GM19328 (cell line): ENCODE measurements around the gene HNRNPF.

Experiments
- ATAC-seq: cut with Tn5 transposase; IDR thresholded peaks from one replicate; pipeline ENCODE4 v1.9.1; 2021; ENCODE audit warnings: mild to moderate bottlenecking, moderate library complexity; ENCODE audit not compliant: unreplicated experiment

The HNRNPF gene

DNA sequence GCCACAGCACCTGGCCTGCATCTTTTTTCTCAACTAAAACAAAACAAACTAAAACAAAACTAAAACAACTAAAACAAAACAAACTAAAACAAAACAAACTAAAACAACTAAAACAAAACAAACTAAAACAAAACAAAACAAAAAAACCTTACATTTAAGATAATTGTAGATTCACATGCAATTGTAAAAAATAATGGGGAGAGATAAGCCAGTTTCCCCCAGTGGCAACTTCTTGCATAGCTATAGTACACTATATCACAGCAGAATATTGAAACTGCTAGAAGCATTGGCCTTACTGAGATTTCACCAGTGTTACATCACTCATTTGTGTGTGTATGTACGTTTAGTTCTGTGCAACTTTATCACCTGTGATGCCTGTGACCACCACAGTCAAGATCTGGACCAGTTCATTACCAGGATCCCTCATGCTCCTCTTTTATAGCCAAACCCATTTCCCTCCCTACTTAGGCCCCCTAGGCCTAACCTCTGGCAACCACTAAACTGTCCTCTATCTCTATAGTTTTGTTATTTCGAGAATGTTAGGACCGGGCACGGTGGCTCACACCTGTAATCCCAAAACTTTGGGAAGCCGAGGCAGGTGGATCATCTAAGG, 28.3 kb downstream of the HNRNPF start:
- no peak for ATAC-seq

DNA sequence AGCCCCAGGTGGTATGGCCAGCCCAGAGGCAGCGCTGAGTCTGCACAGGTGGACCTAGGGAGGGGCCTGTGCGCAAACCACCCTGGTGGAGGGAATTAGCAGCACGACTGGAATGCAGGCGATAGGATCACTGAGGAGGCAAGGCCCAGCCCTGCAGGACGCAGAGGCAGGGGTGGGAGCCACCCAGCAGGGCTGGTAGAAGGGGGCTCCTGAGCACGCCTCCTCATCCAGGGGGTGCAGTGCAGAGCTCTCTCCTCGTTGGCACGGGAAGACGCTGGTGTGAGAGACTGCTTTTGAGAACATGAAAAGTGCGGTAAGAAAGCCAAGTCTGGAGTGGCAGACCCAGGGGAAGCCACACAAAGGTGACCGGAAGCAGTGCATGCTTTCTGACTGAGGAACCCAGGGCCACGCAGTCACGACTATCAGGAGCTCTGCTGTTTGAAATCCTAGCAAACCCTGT, 31.5 kb downstream of the HNRNPF start:
- ATAC-seq, result no peak

GRCh38 chr10:43376828-43377423, 32.1 kb downstream of the HNRNPF start:
- no peak for ATAC-seq

DNA sequence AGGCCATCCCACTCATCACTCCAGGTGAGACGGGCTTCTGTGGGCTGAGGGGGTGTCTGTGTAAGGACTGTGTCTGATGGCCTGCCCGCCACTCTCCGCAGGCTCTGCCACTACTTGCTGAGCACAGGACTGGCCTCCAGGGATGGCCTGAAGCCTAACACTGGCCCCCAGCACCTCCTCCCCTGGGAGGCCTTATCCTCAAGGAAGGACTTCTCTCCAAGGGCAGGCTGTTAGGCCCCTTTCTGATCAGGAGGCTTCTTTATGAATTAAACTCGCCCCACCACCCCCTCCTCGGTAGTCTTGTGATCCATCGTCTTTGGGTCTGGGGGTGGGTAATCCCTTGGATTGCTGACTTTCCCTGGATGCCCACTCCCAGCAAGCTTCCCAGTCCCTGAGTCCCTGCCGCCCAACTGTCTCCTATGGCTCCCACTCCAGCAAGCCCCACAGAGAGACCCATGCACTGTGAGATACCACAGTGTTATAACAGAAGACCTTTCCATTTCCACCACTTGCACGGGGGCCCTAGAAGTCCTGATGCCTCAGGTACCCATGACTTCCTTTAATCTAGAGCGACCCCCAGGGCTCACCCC, 32.8 kb downstream of the HNRNPF start:
- ATAC-seq, result no peak

DNA sequence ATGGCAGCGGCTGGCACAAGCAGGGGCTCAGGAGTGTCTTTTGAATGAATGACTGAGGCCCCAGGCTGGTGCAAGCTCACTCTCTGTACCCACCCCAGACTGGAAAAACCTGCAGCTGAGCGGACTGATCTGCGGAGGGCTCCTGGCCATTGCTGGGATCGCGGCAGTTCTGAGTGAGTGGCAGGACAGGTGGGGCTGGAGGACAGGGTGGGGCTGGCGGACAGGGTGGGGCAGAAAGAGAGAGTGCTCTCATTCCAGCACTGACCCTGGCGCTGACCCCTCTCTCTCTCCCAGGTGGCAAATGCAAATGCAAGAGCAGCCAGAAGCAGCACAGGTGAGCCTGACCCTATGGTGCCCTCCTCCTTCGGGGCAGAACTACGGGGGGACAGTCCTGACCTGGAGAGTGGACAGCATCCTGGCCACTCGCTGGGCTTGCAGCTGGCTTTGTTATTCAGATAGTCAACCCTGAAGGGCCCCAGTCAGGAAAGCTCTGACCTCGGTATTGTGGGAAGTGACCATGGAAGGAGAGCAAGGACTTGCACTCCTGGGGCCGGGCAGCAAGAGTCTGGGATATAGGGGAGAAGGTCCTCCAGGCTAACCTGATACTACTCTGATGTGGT, 33.5 kb downstream of the HNRNPF start:
- no peak for ATAC-seq

DNA sequence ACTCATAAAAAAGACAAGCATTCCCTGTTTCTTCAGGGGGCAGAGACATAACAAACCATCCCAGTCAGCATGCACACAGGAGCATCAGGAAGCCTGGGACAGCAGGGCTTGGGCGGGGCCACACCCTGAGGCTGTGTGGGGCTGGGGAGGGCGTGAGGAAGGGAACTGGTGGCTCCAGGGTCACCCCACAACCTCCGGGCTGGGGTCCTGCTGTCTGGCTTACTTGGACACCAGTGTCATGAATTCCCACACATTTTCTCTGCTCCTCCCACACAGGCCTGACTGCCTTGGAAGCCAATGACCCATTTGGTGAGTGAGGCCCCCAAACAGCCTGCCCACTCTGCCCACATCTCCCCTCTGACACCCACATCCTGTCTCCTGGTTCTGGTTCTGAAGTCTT, 34.8 kb downstream of the HNRNPF start:
- ATAC-seq, result no peak

DNA sequence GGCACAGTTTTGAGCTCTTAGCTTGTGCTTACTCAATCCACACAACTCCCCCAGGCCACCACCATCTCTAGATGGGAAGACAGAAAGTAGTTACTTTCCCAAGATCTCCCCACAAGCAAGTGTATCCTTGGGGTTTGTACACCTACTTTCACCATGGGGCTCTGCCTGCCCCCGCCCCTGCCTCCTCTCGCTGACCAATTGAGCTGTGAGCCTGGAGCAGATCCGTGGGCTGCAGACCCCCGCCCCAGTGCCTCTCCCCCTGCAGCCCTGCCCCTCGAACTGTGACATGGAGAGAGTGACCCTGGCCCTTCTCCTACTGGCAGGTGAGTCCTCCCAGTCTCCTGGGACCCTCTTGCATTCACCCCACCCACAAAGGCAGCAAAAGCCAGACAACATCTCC, 35.5 kb downstream of the HNRNPF start:
- ATAC-seq, result no peak

- ATAC-seq, result no peak
These were observed 36.1 kb downstream of the HNRNPF start for GRCh38 chr10:43372765-43373361.

DNA sequence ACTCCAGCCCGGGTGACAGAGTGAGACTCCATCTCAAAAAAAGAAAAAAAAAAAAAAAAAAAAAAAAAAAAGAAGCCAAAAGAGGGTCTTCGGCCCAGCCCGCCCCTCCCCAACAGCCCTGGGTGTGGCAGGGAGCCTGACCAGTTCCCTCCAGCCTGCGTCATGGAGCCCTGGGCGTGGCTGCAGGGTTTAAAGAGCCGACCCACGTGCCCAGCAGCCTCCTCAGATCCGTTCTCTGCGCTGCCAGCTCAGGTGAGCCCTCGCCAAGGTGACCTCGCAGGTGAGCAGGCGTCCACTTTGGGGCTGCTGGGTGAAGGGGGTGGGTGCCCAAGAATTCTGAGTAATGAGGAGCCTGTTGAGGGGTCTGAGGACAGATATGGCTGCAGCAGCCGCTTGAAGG, 37.6 kb downstream of the HNRNPF start, which contains the start of gene FXYD4:
Gene FXYD4 (plus strand): TSS at position 219 of the 400 bp plus-strand sequence. CDS start 2,111 bp downstream, outside the sequence.
- ATAC-seq, result no peak

- no peak for ATAC-seq
These were observed 38.2 kb downstream of the HNRNPF start for GRCh38 chr10:43370671-43371215.

DNA sequence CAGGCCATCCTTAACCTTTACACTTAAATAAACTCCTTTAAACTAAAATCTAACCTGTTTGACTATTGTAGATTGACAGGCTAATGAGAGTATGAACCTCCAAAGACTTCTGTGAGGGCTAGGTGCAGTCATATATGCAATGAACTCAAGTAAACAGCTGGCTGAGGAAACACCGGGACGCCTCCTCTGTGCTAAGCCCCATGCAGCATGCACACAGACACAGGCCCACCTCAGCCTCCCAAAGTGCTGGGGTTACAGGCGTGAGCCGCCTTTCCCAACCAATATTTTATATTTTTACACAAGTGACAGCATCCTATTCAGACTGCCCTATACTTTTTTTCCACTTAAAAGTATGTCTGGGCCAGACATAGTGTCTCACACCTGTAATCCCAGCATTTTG, 39.1 kb downstream of the HNRNPF start:
- no peak for ATAC-seq

- no peak for ATAC-seq
These were observed 44.0 kb downstream of the HNRNPF start for GRCh38 chr10:43365001-43365400.

DNA sequence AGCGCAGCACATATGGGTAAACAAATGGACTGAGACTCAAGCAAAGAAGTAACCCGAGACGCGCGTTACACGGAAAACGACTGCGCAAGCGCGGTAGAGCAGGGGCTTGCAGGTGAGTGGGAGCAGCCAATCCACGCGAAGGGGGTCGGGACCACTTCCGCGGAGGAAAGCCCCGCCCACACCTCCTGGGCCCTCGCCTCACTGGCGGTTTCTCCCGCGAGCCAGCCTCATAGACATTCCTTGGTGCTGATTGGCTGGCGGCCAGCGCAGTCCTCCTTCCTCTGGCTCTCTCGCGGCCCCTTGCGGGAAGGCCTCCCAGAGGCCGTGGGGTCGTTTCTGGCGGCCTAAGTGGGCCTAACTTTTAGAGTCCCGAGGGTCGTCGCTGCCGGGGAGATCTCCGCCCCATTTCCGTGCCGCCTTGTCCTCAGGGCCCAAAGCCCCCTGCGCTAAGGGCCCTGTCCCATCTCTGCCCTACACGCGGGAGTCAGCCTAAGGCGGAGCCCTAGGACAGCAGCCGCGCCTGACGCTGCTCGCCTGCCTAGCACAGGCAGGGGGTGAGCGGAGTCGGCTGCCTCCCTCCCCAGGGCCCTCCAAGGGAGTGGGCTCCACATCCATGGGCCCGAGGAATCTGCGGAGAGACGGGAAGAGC, 46.7 kb downstream of the HNRNPF start:
- peak; percentile 97 for ATAC-seq

DNA sequence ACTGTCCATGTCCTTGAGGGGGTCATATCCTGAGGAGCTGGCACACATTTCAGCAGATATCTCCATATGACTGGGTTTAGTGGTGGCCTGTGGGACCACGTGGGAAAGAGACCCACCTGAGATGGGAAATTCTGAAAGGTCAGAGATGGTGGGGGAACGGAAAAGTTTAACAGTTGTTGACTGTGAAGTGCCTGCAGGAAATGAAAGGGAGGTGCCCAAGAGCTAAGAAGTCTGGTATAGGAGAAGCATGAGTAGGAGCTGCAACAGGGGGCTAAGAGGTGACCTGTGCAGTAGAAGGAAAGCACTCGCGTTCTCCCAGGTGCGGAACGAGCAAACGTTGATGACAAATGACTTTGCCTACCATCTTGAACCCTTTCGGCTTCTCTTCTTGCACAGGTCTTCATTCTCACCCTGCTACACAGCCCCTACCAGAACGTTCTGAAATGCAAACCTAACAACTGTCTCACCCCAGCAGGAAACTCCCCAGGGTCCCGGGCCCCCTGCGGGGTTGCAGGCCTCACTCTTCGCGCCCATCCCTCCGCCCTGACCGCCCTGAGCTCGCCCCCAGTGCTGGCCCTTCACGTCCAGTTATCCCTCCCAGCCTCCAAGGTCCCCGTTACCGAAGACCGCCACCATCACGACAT, 47.3 kb downstream of the HNRNPF start:
- ATAC-seq, result no peak

GRCh38 chr10:43360086-43360485, 48.9 kb downstream of the HNRNPF start:
- no peak for ATAC-seq

DNA sequence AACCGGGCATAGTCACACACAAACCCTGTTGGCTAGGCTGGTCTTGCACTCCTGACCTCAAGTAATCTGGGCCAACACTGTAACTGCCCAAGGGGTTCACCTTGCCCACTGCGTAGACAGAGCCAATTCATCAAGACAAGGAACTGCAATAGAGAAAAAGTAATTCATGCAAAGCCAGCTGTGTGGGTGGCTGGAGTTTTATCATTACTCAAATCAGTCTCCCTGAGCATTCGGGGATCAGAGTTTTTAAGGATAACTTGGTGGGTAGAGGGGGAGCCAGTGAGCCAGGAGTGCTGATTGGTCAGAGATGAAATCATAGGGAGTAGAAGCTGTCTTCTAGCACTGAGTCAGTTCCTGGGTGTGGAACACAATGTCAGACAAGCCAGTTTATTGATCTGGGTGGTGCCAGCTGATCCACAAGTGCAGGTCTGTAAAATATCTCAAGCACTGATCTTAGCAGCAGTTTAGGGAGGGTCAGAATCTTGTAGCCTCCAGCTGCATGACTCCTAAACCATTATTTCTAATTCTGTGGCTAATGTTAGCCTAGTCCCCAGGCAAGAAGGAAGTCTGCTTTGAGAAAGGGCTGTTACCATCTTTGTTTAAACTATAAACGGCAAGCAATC, 53.1 kb downstream of the HNRNPF start:
- no peak for ATAC-seq

DNA sequence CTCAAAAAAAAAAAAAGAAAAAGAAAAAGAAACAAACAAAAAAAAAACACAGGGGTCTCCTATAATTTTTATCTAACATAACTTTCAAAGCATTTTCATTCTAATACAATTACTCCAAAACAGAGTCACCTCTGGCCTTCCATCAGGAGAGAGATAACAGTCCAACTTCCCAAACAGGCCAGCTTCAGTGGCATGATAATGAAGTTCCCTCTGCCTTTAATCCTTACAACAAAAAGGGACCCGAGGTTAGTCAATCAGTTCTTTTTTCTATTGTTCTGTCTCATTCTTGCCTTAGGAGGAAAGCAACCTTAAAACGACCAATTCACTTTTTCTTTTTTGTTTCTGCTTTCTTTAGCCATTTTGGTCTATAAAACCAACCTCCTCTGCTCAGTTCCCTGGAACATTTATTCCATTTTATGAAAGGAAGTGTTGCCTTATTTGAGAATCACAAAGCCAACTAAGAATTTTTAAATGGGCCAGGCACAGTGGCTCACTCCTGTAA, 54.1 kb downstream of the HNRNPF start:
- no peak for ATAC-seq

DNA sequence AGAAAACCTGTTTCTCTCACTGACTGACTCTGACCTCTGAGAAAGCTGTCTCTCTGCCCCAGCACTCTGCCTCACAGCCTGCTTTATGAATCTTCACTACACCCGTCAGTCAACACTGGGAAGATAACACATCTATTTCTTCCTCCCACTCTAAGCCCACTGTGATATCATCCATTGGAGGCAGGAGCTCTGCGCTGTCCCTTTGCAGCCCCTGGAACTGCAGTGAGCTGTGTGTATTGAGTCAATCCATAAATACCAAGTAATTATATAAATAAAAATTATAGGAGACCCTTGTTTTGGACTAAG, 54.7 kb downstream of the HNRNPF start:
- no peak for ATAC-seq

DNA sequence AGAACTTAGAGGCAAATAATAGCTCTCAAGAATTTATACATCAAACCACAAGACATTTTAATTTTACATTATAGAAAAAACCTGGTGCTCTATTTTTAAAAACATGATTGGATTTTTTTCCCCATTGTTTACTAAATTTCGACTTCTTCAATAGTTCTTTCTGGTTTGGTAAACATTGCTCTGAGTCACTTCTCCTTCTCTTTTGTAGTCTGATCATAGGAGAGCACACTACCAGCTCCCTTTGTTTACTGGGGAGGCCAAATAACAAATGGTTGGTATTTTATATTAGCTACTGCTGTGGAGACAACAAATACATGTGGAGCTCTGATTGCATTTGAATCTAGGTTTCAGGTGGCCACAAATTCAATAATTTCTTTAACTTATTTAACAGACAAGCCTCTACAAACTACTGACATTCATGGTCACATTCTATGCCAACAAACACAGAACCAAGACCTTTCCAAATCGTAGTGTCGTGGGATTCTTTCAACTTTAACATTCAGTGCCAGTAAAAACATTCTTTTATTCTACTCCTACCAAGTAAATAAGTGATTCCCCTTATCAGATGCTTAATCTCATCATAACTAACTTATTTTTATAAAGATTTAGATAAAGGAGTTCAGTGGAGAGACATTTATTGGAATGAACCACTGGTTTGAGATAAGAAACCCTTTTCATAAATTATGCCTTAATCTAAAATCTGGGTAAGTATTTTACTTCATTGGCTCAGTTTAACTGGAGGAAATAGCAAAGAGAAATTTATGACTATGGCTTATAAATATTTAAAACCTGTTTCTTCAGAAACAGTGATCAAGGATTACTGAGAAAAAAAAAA, 55.3 kb downstream of the HNRNPF start:
- ATAC-seq, result no peak
